T1000 (cell line): ENCODE results near the gene PPP1R11.
"Not testable (repeated sequence)": the region's sequence is repeated elsewhere in the genome, so short reads cannot be mapped to it uniquely, and the experiment has no call there.

ENCODE experiments used
- DNase-seq: peaks from one replicate; lab custom pipeline; 2025; ENCODE audit warnings: mixed read lengths; lab: John Stamatoyannopoulos, UW

PPP1R11 gene

DNA sequence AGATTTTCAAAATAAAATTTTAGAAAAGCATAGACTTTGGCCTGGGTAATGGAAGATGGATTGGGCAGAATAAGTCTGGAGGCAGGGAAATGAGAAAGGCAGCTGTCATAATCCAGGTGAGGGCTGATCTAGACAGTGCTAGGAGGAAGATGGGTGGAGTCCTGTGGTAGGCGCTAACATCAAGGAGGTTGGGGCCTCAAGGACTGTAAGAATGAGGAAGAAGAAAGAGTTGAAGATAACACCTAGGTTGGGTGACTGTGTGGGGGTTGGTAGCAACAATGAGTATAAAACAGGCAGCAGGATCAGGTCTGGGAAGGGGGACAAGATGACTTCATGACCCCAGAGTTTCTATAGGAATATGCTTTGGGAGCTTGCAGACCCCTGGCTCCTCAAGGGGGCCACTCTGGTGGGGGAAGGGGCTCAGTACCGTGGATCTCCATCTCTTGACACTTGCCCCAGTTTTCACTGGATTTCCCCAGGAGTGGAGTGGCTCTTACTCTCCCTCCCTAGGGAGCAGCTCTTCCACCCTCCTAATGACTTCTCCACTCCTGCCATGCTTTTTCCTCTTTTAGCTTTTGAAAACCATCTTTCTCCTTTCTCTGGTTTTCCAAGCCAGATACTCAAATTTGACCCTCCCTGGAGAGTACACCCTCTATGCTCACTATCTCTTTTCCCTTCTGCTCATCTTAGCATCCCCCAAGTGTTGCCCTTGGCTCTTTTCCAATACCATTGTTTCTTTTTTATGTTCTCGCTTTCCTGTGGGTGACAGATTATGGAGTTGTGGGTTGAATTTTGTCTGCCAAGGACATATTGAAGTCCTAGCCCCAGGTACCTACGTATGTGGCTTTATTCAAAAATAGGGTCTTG, 31.1 kb downstream of the PPP1R11 start:
- no peak for DNase-seq

GRCh38 chr6:30100154-30100553, 33.2 kb downstream of the PPP1R11 start:
- DNase-seq, result no peak

GRCh38 chr6:30100585-30101443, 33.8 kb downstream of the PPP1R11 start:
- DNase-seq, result no peak

DNA sequence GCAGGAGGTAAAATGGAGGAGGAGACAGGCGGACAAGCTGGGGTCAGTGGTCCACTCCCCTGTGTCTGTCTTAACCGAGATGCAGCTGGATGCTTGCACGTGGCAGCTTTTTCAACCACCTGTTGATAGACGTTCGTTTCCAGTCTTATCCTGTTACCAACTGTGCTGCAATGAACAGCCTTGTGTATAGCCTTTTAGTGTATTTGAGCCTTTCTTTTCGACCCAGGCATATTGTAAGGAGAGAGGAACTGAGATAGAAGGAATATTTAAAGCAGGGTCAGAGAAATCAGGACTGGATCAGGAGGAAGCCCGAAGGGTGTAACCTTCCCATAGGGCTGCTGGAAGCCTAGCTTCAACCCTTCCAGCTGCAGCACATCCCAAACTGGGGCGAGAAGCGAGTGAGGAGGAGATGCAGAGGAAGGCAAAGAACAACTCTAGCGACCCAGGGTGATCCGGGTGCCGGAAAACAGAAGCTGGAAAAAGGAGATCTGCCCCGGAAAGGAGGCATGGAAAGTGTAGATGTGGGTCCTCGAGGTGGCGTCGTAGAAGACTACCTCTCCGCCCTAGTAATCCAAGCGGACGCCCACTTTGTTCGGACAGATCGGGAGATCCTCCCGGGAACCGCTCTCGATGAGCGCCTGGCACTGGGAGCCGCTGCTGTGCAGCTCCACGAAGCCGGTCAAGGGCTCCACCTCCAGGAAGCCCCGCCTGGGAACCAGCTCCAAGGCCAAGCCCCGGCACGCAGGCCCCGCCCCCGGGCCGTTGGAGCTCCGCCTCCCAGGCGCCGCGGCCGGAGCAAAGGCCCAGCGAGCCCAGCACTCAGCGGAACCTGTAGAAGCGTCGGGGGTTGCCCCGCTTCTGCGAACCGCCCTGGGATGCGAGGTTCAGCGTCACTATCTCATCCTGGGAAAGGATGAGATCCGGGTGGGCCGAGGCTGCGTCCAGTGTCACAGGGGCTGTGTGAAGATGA, 34.7 kb downstream of the PPP1R11 start:
- DNase-seq, result peak; percentile 74

DNA sequence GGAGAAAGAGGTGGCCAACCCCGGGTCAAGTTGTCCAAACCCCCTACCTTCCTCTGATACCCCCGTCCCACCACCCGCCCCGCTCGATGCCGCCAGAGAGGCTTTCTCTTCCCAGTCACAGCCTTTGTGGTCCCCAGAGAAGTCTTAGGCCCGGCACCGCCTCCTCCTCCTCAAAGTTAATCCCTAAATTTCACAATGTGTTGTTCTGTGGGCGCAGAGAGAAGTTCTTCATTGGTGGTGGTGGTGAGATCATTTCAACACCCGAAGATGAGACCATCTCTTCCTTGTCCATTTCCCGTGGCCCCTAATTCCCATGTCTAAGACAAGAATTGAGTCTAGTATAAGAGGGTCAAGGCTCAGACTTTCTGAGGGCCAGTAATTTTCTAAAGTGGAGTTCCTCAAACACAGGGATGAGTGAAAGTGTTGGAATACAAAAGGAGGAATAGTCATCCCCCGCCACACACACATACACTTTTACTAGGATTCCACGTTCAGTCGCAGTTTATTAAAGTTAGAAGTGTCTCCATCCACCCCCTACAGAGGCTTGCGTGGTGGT, 35.5 kb downstream of the PPP1R11 start:
- DNase-seq, result no peak

GRCh38 chr6:30102970-30103871, 36.2 kb downstream of the PPP1R11 start:
- peak; percentile 73 for DNase-seq

DNA sequence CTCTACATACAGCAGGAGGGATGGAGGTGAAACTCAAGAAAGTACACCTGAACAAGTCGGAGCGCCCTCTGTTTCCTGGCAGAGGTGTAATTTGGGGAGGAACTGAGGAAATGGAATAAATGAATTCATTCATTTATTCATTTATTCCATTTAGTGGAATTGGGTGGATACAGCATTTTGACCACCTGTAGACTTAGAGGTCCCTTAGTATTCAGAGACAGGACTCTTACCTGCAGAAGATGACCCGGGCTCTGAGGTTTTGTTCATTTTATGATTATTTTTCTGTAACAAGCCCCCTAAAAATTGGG, 36.8 kb downstream of the PPP1R11 start:
- DNase-seq, result no peak

DNA sequence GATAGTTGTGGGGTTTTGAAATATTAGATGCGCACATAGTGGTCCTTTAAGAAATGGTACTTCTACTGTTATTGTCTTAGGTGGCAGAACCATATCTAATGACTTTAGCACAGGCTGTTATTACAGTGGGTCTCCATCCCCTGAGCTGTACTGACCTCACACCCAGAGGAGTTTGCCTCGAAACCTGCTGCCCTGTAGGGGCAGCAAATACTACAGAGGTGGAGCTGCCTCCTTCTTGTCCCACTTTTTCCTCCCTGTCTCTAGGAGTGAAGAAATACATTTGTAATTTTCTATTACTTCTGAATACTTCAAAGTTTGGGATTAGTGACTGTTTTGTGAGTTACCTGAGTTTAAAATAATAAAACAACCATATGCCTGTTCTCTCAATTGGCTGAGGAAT, 37.7 kb downstream of the PPP1R11 start:
- no peak for DNase-seq

DNA sequence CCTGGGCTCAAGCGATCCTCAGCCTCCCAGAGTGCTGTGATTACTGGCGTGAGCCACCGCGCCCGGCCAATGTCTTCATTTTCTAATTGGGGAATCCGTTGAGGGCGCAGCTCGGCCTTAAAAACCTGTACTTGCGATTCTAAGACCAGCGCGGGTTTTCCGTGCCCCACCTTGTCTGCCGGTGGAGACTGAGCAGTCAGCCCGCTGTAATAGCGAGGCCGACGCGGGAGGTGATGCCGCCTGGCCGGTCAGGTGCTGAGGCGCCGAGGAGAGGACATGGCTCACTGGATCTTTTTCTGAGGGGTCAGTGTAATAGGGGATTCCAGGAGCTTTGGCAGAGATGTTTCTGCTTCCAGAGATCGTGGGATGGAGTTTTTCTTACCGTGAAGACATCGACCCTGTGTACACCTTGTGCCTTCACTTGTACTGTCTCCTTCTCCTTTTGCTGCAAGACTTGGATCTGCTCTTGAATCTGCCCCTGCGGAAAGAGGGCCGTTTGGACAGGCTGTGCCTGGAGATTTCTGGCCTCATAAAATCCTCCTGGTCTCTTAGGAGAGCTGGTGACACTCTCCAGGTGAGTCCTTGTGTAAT, 44.4 kb downstream of the PPP1R11 start:
- DNase-seq, result no peak

DNA sequence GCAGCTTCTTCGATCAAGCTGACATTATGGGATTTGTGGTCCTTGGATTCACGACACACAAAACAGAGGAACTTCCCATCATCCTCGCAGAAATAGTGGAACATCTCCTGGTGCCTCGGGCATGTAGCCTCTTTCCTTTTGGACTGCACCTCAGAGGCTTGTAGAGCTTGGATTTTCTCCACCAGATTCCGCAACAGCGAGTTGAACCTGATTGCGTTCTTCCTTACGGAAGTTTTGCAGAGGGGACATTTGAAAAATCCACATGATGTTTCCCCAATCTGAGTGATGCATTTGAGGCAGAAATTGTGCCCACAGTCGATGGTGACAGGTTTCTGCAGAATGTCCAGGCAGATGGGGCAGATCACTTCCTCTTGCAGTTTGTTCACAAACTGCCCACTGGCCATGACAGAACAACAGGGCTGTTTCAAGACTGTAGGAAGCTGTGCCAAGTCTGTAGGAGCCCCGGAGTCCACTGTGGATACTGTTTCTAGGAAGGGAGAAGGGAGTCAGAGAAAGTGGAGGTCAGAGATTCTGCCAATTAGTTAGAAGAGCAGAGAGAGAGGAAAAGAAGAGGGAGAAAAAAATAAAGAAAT, 45.5 kb downstream of the PPP1R11 start:
- DNase-seq, result no peak

- no peak for DNase-seq
Observed at GRCh38 chr6:30113003-30113759, 46.2 kb downstream of the PPP1R11 start, which contains the start of gene TRIM31. TSS of gene TRIM31 (minus strand) at chr6:30113090. CDS start at chr6:30112805, 285 bp downstream.

DNA sequence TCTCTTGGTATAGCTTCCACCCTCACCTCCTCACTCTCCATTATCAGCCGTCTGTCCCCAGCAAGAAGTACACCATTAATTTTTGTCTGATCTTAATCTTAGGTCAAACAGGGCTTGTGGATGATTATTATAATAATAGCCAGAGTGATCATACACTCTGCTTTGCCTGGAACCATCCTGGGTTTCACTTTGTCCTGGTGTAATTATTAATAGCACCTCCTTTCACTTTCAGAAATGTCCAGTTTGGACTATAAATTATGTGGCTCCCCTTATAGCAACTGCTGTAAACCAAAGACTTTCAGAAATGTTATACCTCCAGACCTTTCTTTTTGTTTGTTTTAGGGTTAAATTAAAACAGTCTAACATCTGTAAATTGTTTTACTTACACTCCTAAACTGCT, 46.8 kb downstream of the PPP1R11 start:
- no peak for DNase-seq

DNA sequence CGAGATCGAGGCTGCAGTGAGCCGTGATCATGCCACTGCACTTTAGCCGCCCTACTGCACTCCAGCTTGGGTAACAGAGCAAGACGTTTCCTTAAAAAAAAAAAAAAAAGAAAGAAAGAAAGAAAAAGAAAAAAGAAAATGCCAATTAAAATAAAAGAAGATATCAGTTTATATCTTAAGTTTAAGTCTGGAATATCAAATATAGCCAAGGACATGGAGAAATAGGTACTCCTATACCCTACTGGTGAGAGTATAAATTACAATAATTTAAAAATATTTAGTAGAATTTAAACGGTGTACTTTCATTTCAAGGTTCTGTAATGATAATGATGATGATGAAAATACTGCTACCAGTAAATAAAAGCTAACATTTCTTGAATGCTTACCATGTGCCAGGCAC, 49.7 kb downstream of the PPP1R11 start:
- DNase-seq, result no peak

DNA sequence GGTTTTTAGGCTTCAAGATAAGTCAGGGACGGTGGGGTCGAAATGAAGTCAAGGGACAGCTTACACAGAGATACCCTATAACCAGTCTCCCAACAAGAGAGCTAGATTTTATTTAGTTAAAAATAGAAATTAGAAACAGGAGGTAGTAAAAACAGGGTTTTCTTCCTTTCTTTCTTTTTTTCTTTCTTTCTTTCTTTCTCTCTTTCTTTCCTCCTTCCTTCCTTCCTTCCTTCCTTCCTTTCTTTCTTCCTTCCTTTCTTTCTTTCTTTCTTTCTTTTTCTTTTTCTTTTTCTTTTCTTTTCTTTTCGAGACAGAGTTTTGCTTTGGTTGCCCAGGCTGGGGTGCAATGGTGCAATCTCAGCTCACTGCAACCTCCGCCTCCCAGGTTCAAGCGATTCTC, 51.7 kb downstream of the PPP1R11 start:
- not testable (repeated sequence) for DNase-seq
